NCI-H82 (cell line): ENCODE data around the gene GPR153.
A peak's percentile ranks its signal among the peaks of the same experiment; 100 is the strongest.

Source experiments
- DNase-seq: peaks from one replicate; lab custom pipeline; 2025; lab: John Stamatoyannopoulos, UW

The GPR153 gene

GRCh38 chr1:6287029-6287428 is 26.1 kb upstream of the GPR153 start:
- DNase-seq: no peak

GRCh38 chr1:6286266-6286665 is 25.4 kb upstream of the GPR153 start:
- DNase-seq: no peak

- no peak for DNase-seq
Observed at GRCh38 chr1:6285336-6285735, 24.4 kb upstream of the GPR153 start.

GRCh38 chr1:6282577-6283270 is 21.8 kb upstream of the GPR153 start:
- no peak for DNase-seq

- DNase-seq: peak; percentile 77
Observed at GRCh38 chr1:6281511-6282402, 20.9 kb upstream of the GPR153 start.

GRCh38 chr1:6280761-6281451 is 20.0 kb upstream of the GPR153 start:
- DNase-seq: peak; percentile 38

GRCh38 chr1:6279613-6280383 is 18.9 kb upstream of the GPR153 start:
- no peak for DNase-seq

- DNase-seq: no peak
Observed at GRCh38 chr1:6279066-6279465, 18.2 kb upstream of the GPR153 start.

- DNase-seq: peak; percentile 55
Observed at GRCh38 chr1:6278263-6278662, 17.4 kb upstream of the GPR153 start.

- no peak for DNase-seq
Observed at GRCh38 chr1:6276811-6277555, 16.1 kb upstream of the GPR153 start.

- peak; percentile 77 for DNase-seq
Observed at GRCh38 chr1:6275826-6276782, 15.2 kb upstream of the GPR153 start.

- no peak for DNase-seq
Observed at GRCh38 chr1:6274622-6275139, 13.8 kb upstream of the GPR153 start.

GRCh38 chr1:6274102-6274501 is 13.2 kb upstream of the GPR153 start:
- DNase-seq: no peak

GRCh38 chr1:6273380-6273891 is 12.5 kb upstream of the GPR153 start:
- DNase-seq: peak; percentile 35

GRCh38 chr1:6272868-6273267 is 12.0 kb upstream of the GPR153 start:
- peak; percentile 50 for DNase-seq

GRCh38 chr1:6272452-6272851 is 11.6 kb upstream of the GPR153 start:
- no peak for DNase-seq

GRCh38 chr1:6271554-6271953 is 10.7 kb upstream of the GPR153 start:
- peak; percentile 82 for DNase-seq

- no peak for DNase-seq
Observed at GRCh38 chr1:6271006-6271405, 10.1 kb upstream of the GPR153 start.

GRCh38 chr1:6270401-6270800 is 9.5 kb upstream of the GPR153 start:
- DNase-seq: peak; percentile 51
